HCT116 (cell line): Measurements from ENCODE around the gene NUP188.

ENCODE experiments used
- CBX3 ChIP-seq: IDR thresholded peaks from 2 replicates; pipeline ENCODE4 v1.6.1; 2012; ENCODE audit warnings: low read depth
- CTCF ChIP-seq, 3 experiments: fragments of 200-600 bp in 1 of 3; sonication (generic) in 1 of 3; IDR thresholded peaks in 2 of 3; conservative IDR thresholded peaks in 1 of 3; 2 replicates each; pipeline ENCODE4 v1.5.1; 2012 to 2017; ENCODE audit warnings: low read depth in 2 of 3, low read length in 2 of 3, antibody characterized with exemption in 1 of 3, borderline replicate concordance in 1 of 3, control low read depth in 1 of 3, mild to moderate bottlenecking in 1 of 3, mixed read lengths in 1 of 3, mixed run types in 1 of 3, moderate library complexity in 1 of 3; ENCODE audit not compliant: insufficient read depth in 1 of 3
- ELF1 ChIP-seq: IDR thresholded peaks from 2 replicates; pipeline ENCODE4 v1.6.1; 2012; ENCODE audit warnings: low read depth, borderline replicate concordance
- EZH2phosphoT487 ChIP-seq: fragments of 200-600 bp; IDR thresholded peaks from 2 replicates; pipeline ENCODE4 v1.6.1; 2018; ENCODE audit warnings: antibody characterized with exemption, borderline replicate concordance
- POLR2A ChIP-seq: IDR thresholded peaks from 2 replicates; pipeline ENCODE4 v1.7.0; 2011; ENCODE audit warnings: borderline replicate concordance; ENCODE audit not compliant: insufficient read depth, insufficient read length; ENCODE audit errors: extremely low read depth
- POLR2AphosphoS5 ChIP-seq: IDR thresholded peaks from 2 replicates; pipeline ENCODE4 v1.6.1; 2011; ENCODE audit warnings: mild to moderate bottlenecking, low read depth, low read length, moderate library complexity
- REST ChIP-seq: IDR thresholded peaks from 2 replicates; pipeline ENCODE4 v1.6.1; 2012; ENCODE audit warnings: low read depth
- SIN3A ChIP-seq: IDR thresholded peaks from 2 replicates; pipeline ENCODE4 v1.6.1; 2012; ENCODE audit warnings: low read depth
- TCF7L2 ChIP-seq: IDR thresholded peaks from 2 replicates; pipeline ENCODE4 v1.7.0; 2011; ENCODE audit warnings: borderline replicate concordance, inconsistent platforms; ENCODE audit not compliant: insufficient read depth, insufficient read length; ENCODE audit errors: extremely low read depth
- YY1 ChIP-seq: IDR thresholded peaks from 2 replicates; pipeline ENCODE4 v1.6.1; 2011; ENCODE audit warnings: low read length, low read depth, moderate library complexity, mild to moderate bottlenecking; ENCODE audit not compliant: insufficient replicate concordance; ENCODE audit errors: extremely low read depth
- ZBTB33 ChIP-seq: IDR thresholded peaks from 2 replicates; pipeline ENCODE4 v1.6.1; 2011; ENCODE audit warnings: mild to moderate bottlenecking, low read length, moderate library complexity; ENCODE audit not compliant: insufficient replicate concordance; ENCODE audit errors: extremely low read depth

GRCh38 chr9:129008986-129009583 is 61.6 kb downstream of the NUP188 start:
- TF ChIP-seq REST = no peak
- TF ChIP-seq CBX3 = no peak
- TF ChIP-seq CTCF (IDR thresholded peaks at IDR 0.05 in 2 of 3, conservative IDR thresholded peaks at IDR 0.05 in 1 of 3; ENCODE audit: borderline replicate concordance in 1 of 3, insufficient read depth in 1 of 3, low read depth in 2 of 3, low read length in 2 of 3) = no peak
- no peak for TF ChIP-seq POLR2AphosphoS5
- no peak for TF ChIP-seq TCF7L2
- no peak for TF ChIP-seq YY1
- TF ChIP-seq POLR2A = no peak
- no peak for TF ChIP-seq ZBTB33
- no peak for TF ChIP-seq SIN3A
- no peak for TF ChIP-seq ELF1
- no peak for TF ChIP-seq EZH2phosphoT487
